Stimulated activated CD4-positive, alpha-beta T cell treated with anti-CD3 and anti-CD28 coated beads, Interleukin-4, amount 100 ng/mL, for 48 hours (primary cell): ENCODE data around the gene RBM12.
"Not testable (repeated sequence)": the region's sequence is repeated elsewhere in the genome, so short reads cannot be mapped to it uniquely, and the experiment has no call there.

Experiments
- DNase-seq, 2 donors: peaks; one replicate each; pipeline ENCODE4 v3.0.0-alpha.2; 2020; ENCODE audit warnings: low read depth in 2 of 2

RBM12 gene, protein sequence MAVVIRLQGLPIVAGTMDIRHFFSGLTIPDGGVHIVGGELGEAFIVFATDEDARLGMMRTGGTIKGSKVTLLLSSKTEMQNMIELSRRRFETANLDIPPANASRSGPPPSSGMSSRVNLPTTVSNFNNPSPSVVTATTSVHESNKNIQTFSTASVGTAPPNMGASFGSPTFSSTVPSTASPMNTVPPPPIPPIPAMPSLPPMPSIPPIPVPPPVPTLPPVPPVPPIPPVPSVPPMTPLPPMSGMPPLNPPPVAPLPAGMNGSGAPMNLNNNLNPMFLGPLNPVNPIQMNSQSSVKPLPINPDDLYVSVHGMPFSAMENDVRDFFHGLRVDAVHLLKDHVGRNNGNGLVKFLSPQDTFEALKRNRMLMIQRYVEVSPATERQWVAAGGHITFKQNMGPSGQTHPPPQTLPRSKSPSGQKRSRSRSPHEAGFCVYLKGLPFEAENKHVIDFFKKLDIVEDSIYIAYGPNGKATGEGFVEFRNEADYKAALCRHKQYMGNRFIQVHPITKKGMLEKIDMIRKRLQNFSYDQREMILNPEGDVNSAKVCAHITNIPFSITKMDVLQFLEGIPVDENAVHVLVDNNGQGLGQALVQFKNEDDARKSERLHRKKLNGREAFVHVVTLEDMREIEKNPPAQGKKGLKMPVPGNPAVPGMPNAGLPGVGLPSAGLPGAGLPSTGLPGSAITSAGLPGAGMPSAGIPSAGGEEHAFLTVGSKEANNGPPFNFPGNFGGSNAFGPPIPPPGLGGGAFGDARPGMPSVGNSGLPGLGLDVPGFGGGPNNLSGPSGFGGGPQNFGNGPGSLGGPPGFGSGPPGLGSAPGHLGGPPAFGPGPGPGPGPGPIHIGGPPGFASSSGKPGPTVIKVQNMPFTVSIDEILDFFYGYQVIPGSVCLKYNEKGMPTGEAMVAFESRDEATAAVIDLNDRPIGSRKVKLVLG

DNA sequence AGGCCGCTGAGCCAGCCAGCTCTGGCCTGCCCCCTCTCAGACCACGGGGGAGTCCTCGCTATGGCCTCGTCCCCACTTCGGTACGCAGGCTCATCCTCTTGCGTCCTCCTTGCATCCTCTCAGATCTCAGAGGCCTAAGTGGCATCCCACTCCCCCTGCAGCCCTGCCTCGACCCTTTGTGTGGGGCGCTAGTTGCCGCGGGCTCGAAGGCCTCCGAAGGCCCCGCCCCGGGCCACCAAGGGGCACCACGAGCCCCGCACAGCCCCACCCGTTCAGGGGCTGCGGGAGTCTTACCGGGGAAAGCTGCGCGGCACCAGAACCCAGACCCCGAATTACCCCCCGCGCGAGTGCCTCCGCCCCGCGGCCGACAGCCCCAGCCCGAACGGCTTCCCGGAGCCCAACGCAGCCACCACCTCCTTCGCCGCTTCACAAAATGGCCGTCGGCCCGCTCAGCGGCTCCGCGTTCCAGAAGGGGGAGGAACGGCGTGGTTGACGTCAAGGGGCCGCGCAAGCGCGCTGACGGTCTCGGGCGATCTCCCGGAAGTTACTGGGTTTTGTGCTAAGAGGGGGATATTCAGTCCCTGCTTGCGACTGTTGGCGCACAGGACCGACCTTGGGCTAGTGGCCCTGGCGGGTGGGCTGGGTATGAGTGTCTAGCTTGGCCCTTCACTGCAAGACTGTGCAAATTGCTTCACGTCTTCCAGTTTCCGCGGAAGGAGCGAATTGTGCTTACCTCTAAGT, at the start of gene RBM12, which contains the start of gene CPNE1:
Gene RBM12 (minus strand): TSS at position 435 of the 741 bp plus-strand sequence. CDS start 9,578 bp downstream, outside the sequence.
Gene CPNE1 (minus strand): TSS at position 435 of the 741 bp plus-strand sequence. CDS start 31,977 bp downstream, outside the sequence.
- DNase-seq = peak; percentile 88 to 90

DNA sequence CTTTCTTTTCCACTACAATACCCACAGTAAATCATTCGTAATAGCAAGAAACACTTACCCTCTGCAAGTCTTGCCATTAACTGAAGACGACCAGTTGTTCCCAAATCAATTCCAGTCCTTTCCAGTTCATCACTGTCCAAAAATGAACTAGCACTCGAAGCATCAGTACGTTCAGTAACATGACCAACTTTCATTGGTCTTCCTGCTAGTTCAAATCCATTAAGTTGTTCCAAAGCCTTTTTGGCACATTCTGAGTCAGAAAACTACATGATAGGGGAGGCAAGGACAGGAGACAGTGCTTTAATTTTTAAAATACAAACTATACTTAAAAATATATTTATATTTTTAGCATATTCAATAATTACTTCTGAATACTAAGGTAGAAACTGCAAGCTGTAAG, 49.4 kb upstream of the RBM12 start:
- no peak for DNase-seq

DNA sequence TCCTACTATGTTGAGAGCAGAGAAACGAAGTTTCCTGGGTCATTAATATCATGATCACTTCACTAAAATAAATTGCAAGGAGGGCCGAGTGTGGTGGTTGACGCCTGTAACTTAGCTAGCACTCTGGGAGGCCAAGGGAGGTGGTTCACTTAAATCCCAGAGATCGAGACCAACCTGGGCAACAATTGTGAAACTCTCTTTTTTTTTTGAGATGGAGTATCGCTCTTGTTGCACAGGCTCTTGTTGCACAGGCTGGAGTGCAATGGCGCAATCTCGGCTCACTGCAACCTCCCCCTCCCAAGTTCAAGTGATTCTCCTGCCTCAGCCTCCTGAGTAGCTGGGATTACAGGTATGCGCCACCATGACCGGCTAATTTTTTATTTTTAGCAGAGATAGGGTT, 48.4 kb upstream of the RBM12 start:
- DNase-seq = not testable (repeated sequence)

DNA sequence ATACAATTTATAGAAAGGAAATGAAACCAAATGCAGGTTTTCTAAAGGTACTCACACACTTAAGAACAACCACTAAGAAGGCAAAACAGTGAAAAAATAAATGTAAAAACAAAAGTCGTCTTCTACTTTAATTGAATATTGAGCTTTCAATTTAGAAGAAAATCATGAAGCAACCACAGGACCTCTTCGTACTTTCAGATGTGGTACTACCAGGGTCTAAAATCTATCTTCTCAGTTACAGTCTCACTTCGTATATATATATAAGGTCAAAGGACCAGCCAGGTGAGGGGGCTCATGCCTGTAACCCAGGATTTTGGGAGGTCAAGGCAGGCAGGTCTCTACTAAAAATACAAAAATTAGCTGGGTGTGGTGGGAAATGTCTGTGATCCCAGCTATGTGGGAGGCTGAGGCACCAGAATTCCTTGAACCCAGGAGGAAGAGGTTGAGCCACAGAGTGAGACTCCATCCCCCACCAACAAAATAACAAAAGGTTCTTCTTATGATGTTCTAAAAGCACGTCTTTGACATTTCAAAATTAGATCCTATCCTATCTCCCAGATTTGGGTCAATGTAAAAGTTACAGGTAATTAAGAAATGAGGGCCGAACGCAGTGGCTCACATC, 47.0 kb upstream of the RBM12 start:
- DNase-seq = no peak

DNA sequence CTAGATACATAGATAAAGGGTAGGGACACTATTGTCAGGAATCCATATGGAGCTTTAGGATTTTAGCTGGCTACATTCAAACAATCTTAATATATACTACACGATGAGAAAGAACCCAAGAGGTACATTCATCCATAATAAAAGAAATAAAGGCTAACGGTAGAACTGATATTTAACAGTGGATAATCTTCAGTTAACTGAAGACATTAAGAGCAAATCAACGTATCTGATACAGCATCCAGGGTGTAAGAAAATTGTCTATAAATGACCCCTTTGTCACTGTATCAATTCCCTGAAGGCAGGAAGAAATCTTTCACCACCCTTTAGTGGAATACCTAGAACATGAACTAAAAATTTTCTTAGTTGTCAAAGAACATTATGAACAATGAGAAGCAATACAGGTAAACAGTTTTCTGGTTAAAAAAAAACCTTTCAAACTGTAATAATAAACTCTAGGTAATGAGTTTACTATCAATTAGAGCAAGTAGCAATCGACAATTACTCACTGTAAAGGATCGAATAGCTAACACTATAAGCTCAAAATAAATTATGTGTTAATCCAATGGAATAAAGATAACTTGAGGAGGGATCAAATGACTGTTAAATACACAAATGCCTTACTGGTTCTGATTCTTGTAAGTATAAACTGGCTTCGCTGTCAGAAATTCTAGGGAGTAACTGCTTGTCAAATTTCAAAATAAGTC, 46.3 kb upstream of the RBM12 start:
- no peak for DNase-seq

DNA sequence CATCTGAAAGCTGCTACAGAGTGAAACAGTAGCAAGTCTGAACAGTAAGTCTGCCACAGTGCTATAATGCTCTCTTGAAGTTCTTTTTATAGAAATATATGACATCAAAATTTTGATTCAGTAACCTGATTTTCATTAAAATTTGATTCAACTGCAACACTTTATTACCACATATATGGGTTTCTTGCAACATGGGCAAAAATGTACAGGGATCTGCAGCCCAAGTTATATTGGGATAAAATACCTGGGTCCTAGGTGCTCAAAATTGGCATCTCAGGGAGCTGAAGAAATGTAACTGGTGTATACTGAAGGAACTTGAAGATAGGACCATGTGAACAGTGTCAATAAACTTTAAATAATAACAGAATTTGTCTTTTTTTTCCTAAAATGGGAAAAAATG, 45.3 kb upstream of the RBM12 start:
- DNase-seq = no peak

DNA sequence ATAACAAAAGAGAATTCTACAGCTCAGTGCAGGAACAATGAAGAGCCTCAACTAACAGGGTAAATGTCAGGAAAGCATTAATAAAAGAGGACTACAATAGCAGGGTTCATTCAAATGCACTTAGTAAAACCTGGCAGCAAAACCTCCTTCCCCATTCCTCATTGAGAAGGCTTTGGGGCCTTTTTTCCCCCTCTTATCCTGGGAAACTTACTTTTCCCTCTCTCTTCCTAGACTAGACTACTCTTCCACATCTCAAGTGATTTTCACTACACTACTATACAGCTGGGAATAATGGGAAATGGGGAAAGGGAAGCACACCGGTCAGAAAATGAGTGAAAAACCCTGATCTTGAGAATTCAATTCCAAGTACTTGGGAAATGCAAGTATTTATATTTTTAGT, 44.6 kb upstream of the RBM12 start:
- DNase-seq = no peak

DNA sequence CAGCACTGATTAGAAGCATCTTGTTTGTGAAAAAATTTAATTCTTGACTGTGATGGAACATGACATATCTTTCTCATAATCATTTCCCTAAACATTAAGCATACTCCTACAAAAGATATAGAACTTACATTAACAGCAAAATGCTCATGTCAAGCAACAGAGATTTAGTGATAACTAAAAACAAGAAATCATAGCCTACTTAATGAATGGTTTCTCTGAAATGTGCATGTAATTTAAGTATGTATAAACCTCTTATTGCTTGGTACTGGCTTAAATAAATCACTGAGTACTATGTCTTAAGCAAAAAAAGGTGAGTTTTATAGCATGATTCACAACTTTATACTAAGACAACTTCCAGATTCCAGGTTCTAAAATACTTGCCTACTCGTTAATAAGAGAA, 43.8 kb upstream of the RBM12 start:
- no peak for DNase-seq

DNA sequence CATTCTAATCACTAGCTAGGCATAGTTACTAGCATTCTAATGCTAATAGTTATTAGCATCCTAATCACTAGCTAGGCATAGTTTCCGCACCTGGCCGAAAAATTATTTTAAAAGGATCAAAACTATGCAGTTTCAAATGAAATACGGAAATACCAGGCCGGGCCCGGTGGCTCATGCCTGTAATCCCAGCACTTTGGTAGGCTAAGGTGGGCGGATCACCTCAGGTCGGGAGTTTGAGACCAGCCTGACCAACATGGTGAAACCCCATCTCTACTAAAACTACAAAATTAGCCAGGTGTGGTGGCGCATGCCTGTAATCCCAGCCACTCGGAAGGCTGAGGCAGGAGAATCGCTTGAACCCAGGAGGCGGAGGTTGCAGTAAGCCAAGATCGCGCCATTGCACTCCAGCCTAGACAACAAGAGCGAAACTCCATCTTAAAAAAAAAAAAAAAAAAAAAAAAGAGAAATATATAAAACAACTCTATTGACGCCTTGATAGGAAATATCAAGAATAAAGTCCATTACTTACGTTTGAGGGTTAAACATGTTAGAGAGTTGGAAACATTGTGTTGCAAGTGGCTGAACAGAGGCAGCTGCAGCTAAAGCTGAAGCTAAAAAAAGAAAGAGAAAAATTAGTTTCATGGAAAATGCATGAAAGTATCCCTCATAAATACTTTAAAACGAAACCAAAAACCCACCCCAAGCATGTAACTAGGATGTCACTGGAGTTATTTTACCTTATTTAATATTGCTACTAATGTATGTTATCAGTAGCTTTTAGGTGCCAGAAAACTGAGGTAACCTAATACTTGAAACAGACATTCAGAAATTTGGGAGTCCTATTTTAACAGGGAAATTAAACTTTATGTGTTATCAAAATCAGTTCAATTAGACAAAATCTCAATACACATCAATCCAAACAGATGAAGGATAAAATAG, 42.2 kb upstream of the RBM12 start:
- not testable (repeated sequence) for DNase-seq

DNA sequence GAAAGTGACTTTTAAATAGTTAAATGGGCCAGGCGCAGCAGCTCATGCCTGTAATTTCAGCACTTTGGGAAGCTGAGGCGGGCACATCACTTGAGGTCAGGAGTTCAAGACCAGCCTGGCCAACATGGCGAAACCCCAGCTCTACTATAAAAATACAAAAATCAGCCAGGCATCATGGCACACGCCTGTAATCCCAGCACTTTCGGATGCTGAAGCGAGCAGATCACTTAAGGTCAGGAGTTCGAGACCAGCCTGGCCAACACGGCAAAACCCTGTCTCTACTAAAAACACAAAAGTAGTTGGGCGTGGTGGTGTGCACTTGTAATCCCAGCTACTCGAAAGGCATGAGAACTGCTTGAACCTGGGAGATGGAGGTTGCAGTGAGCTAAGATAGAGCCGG, 41.2 kb upstream of the RBM12 start:
- not testable (repeated sequence) for DNase-seq

DNA sequence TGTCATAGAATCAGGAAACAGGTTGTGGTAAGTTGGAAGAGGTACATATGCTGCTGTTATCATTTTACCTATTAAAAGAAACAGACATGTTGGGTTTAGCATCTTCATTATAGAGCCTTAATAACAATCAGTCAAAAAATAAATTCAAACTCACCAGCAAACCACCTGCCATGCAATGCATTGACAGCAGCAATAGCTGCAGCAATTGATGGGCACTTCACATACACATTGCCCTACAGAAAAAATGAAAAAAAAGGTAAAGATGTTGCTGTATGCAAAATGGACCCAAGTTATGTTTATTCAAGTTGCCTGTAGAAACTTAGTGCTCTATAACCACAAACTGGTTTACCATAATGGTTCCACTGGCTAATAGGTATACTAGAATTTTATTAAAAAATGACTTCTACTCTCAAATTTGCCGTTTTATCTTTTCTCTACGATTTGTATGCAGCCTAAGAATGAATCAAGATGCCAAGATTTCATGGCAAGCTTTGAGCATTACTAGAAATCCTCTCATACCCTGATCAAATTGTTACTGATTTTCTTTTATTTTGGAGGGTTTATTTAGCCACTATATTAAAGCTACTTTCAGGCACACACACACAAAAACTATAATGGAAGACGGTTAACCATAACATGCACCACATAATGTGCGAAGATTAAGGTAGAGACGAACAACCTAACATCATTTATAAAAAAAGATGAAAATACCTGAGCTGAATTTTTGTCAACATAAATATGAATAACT, 40.0 kb upstream of the RBM12 start:
- DNase-seq = no peak

DNA sequence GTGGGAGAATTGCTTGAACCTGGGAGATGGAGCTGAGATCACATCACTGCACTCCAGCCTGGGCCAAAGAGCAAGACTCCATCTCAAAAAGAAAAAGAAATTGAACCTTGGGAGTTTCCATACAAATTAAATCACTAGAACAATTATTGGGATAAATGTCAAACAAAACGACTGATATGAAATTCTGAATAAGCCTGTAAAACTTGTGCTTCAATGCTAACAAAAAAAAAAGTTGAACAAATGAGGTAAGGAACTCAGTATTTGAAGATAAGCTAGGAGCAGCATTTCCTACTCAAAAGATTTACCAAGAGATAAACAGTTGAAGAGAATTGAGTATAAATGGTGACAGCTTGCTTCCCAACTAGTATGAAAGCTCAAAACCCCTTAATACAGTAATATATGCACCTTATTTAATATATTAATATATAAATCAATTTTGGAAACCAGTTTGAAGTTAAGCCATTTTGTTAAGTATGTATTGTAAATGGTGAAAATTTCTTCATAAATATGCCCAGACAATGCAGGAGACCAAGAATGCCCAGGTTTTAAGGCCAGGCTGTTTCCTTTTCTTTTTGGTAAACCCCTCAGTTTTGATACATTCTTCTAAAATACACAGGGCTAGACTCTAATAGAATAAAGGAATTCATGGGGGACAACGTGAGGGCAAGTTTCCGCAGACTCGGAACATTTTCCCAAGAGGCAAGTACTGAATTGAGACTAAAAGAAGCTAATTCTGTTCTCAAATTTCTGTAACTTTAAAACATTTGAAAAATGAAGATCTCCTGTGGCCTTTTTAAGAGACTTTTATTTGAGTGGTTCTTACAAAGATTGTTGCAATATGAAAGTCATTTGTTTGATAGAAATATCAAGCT, 38.4 kb upstream of the RBM12 start:
- DNase-seq = no peak

DNA sequence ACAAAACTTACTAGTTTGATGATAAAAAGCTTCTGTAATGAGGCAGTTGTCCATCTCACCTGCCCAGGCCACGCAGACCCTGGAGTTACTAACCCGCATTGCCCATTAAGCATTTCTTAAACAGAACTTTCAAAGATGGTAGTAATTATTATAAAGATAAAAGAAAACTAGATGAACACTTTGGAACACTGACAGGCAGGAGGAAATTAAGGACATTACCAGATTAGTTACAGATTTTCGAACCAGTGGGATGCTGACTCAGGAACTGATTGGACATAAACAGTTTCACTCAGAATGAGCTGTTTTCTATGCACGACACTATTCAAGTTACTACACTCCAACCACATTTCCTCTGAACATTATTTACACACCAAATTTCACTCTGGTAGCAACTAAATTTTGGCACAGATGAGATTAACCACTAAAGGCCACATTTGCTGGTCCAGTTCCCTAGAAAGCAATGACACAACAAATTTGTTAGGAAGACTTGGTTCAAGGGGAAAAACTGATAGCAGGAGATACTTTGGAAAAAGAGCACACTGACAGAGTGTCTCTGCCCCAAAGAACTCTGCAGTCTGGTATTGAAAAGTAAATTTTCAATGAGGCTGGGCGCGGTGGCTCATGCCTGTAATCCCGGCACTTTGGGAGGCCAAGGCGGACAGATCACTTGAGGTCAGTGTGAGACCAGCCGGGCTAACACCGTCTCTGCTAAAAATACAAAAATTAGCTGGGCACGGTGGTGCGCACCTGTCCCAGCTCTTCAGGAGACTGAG, 37.5 kb upstream of the RBM12 start:
- no peak for DNase-seq

DNA sequence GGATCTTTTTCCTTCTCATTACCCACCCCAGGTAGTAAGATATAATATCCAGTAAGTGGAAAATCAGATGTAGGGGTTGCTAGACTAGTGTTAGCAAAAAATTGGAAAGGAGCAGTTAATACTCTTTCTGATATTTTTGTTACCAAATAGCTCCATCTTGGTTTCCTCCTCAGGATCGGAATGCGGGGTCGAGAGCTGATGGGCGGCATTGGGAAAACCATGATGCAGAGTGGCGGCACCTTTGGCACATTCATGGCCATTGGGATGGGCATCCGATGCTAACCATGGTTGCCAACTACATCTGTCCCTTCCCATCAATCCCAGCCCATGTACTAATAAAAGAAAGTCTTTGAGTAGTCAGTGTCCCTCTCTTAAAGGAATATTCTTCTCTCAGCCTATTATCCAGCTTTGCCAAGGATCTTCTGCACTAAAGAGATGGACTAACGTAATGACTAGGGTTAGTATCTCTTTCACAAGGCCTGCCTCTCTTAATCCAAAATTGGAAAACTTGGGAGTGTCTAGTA, 36.0 kb upstream of the RBM12 start:
- DNase-seq = no peak

DNA sequence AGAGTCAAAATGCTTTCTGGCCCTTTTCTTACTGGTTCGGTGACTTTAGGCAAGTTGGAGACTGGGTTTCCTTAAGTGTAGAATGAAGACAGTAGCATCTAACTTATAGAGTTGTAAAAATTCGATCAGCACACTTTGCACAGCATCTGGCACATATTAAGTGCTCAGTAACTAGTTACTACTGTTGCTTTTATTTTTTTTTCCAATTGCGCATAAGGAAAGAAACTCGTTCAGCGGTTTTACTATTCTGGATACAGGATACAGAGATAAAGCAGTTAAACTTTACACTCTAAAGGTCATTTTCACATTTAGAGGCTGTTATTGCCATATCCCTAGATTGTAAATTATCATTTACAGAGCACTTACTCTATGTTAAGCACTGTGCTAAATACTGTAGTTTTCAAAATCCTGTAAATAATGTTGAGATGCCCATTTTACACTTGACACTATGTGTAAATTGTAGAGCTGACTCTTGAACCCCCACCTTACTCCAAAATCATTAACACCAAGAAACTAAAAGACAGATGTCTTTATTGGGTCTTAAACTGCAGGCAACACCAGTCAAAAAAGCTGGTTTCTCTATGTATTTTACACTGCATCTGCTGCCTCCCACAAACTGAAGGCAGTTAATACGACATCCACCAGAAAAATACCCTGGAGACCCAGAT, 35.4 kb upstream of the RBM12 start:
- DNase-seq = no peak
